Measurements from ENCODE around the gene SMARCA5.
"Not testable (repeated sequence)": the region's sequence is repeated elsewhere in the genome, so short reads cannot be mapped to it uniquely, and the experiment has no call there.

SMARCA5 gene, protein sequence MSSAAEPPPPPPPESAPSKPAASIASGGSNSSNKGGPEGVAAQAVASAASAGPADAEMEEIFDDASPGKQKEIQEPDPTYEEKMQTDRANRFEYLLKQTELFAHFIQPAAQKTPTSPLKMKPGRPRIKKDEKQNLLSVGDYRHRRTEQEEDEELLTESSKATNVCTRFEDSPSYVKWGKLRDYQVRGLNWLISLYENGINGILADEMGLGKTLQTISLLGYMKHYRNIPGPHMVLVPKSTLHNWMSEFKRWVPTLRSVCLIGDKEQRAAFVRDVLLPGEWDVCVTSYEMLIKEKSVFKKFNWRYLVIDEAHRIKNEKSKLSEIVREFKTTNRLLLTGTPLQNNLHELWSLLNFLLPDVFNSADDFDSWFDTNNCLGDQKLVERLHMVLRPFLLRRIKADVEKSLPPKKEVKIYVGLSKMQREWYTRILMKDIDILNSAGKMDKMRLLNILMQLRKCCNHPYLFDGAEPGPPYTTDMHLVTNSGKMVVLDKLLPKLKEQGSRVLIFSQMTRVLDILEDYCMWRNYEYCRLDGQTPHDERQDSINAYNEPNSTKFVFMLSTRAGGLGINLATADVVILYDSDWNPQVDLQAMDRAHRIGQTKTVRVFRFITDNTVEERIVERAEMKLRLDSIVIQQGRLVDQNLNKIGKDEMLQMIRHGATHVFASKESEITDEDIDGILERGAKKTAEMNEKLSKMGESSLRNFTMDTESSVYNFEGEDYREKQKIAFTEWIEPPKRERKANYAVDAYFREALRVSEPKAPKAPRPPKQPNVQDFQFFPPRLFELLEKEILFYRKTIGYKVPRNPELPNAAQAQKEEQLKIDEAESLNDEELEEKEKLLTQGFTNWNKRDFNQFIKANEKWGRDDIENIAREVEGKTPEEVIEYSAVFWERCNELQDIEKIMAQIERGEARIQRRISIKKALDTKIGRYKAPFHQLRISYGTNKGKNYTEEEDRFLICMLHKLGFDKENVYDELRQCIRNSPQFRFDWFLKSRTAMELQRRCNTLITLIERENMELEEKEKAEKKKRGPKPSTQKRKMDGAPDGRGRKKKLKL

DNA sequence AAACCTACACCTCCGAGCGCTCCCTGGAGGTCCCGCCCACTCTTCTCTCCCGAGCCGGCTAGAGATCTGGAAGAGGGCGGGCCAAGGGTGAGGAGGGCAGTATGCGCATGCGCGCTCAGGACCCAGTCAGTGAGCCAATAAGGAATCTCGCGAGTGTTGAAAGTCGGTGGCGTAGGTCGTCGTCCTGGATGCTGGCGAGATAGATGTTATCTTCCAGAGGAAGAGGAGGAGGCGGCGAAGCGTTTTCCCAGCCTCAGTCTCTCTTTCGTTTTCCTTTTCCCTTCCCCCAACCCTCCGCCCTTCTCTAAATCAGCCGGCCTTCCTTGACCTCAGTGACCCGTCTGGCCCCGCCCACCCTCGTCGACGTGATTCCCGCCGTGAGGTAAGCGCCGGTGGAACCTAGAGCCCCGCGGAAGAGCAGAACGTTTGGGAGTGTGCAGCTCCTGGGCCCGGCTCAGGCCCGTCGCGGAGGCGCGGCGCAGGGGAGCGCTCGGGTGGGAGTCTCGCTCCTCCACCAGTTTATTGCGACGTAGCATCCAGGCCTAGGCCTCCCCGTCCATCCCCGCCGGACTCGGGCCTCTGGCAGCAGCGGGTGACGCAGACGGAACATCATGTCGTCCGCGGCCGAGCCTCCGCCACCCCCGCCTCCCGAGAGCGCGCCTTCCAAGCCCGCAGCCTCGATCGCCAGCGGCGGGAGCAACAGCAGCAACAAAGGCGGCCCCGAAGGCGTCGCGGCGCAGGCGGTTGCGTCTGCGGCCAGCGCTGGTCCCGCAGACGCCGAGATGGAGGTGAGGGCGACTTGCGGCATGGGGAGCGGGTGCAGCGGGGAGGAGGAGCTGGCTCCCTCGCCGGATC, at the start of gene SMARCA5:
Gene SMARCA5, plus strand, starts transcription at position 389 of the 855 bp plus-strand sequence. Its CDS starts 223 bp downstream, at position 612.
- peak; percentile 99 for DNase-seq (ENCODE audit: low read depth)

DNA sequence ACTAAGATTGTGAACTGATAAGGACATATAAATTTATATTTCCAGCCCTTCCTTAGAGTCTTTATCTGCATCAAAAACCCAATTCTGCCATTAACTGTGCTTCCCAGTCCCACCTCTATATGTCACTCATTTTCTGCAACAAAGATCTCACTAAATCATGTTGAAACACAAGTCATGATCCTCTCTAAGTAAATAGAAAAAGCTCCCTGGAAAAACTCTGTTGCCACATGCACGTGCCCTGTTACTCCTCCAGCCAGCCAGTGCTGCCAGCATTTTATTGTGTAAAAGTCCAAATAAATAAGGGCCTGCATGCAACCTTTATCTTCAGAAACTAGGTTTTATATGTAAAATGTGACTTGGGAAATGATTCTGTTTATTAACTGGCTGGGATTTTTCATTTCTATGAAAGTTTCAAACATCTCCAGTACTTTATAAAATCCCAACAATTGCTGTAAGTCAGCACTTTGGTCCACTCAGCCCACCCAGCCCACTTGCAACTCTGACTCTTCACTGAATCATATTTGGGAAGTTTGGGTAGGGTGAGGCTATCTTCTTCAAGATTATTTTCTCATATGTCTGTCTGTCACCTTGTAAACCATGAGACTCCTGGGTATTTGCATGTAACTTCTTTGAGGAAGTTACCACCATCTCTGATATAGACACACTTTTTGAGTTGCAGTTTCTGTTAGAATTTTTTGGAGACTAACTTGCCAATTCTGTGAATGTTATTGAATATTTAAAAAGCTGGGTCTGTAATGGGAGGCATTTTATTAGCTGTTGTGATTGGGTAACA, 40.0 kb upstream of the SMARCA5 start:
- DNase-seq (ENCODE audit: low read depth): no peak

DNA sequence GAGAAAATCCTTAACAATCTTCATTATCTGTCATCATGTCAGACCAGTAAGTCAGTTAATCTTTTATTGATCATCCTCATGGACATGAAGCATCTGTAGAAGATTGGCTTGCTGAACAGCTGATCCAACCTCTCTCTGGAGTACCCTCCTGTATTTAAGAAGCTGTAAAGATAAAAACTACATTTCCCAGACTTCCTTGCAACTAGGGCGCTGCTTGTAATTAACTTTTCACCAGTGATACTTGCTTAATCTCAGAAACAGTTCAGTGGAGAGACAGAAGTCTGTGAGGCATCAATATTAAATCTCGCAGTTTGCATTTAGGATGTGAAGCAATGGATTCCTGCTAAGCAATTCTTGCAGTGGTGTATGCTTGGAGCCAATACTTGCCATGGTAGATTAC, 36.0 kb upstream of the SMARCA5 start:
- no peak for DNase-seq (ENCODE audit: low read depth)

DNA sequence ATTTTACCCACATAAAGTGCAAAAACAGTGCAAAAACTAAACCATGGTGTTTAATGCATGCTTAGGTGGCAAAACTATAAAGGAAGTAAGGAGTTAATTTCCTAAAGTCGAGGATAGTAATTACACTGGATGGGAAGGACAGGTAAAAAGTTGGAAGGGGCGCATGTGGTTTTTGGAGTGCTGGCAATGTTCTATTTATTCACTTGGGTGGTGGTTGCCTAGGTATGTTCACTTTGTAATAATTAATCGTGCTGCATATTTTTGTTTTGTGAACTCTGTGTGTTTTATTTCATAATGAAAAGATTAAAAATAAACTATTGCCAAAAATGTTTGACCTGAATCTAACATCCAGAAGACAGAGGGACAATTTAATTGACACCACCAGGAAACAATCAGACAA, 32.1 kb upstream of the SMARCA5 start:
- DNase-seq (ENCODE audit: low read depth): no peak

DNA sequence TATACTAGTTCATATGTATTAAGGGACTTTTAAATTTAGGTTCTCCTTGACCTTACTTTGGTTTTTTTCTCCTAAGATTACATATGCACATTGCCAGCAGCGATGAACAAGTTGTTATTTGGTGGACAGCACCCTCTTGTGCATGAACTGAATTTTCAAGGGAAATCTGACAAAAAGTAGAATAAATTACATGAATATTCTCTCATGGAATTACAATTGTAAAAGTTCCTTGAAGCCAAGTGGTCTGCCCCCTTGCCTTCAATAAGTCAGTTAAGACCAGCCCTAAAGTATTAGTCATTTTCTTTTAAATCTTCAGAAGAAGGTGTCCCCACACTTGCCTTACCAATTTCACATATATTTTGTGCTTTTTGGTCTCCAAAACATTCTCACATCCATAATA, 30.7 kb upstream of the SMARCA5 start:
- peak; percentile 57 for DNase-seq (ENCODE audit: low read depth)

DNA sequence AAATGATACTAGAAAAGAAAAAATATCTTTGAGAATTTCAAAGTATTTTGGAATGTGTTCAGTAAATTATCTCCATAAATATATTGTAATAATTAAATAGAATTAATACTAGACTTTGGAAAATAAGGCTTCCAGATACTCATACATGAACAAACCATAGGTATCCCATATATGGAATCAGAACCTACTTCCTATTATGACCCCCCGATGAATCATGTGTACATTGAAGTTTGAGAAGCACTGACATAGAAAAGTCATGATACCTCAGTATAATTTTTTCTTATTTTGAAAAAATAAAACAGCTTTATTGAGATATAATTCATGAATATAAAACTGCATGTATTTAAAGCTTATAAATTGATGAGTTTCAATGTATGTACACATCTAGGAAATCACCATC, 27.2 kb upstream of the SMARCA5 start:
- DNase-seq (ENCODE audit: low read depth): no peak

DNA sequence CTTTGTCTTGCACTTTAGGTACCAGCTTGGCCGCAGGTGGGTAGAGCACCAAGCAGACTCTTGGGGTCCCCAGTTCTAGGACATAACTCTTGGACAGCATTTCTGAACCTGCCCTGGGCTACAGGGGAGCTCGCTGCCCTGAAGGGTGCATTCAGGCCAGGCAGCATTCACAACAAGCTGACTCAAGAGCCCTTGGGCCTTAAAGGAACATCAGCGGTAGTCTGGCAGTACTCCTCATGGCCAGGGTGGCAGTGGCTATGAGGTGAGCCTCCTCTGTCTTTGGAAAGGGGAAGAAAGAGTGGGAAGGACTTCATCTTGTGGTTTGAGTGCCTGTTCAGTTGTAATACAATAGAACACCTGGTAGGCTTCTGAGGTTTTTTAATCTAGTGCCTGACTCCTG, 24.8 kb upstream of the SMARCA5 start:
- no peak for DNase-seq (ENCODE audit: low read depth)

DNA sequence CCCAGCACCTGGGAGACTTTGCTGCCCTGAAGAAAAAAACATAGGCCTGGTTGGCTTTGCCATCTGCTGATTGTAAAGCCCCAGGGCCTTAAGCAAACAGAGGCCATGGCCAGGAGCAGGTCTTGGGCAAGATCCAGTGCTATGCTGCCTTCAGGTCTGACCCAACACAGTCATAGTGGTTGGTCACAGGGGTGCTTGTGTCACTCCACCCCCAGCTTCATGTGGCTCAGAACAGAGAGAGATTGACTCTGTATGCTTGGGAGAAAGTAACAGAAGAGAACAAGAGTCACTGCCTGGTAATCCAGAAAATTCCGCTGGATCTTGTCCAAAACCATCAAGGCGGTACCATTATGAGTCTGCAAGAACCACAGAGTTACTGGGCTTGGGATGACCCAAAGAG, 24.4 kb upstream of the SMARCA5 start:
- DNase-seq (ENCODE audit: low read depth): peak; percentile 27

DNA sequence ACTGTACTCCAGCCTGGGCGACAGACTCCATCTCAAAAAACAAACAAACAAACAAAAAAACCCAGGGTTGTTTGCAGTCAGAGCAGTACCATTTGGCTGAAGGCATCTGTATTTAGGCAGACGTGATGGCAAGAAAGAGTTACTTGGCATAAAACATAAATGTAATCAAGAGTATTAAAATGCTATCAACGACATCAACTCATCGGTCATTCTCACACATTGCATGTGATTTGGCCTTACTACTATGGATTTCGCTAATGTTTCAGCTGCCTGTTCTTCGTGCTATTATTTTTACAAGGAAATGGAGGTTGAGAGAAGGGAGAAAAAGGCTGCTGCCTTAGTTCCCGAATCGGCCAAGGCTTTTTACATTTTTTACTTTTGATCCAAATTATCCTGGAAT, 15.5 kb upstream of the SMARCA5 start:
- no peak for DNase-seq (ENCODE audit: low read depth)

DNA sequence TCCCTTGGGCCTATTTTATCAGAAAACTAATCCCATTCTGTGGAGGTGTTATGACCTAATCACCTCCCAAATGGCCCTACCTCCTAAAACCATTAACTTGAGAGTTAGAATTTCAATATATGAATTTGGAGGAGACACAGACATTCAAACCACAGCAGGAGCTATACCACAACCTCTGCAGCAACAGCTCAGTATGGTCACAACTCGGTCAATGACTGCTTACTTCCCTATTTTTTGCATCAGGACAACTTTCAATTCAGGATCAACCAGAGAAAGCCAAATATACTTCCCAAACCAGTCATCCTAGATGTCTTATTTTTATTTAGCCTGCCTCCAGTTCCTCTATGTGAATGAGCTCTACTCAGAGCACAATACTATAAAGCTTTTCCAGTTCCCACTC, 11.3 kb upstream of the SMARCA5 start:
- no peak for DNase-seq (ENCODE audit: low read depth)

DNA sequence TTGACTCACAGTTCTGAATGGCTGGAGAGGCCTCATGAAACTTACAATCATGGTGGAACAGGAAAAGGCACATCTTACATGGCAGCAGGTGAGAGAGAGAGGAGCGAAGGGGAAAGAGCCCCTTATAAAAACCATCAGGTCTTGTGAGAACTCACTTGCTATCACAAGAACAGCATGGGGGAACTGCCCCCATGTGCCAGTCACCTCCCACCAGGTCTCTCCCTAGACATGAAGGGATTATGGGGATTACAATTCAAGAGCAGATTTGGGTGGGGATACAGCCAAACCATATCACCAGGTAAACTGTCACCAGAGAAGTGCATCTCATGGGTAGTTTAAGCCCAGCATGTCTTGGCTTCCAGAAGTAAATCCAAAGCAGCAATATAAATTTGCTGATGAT, 7.5 kb upstream of the SMARCA5 start:
- no peak for DNase-seq (ENCODE audit: low read depth)

DNA sequence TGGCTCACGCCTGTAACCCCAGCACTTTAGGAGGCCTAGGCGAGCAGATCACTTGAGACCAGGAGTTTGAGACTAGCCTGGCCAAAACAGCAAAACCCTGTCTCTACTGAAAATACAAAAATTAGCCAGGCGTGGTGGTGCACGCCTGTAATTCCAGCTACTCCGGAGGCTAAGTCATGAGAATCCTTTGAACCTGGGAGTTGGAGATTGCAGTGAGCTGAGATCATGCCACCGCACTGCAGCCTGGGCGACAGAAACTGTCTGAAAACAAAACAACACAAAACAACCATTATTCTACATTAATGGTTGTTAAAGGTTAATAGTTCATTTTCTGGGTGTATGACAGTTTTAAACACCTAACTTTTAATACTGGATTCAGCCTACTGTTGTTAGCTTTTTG, 1.6 kb upstream of the SMARCA5 start:
- DNase-seq (ENCODE audit: low read depth): no peak

DNA sequence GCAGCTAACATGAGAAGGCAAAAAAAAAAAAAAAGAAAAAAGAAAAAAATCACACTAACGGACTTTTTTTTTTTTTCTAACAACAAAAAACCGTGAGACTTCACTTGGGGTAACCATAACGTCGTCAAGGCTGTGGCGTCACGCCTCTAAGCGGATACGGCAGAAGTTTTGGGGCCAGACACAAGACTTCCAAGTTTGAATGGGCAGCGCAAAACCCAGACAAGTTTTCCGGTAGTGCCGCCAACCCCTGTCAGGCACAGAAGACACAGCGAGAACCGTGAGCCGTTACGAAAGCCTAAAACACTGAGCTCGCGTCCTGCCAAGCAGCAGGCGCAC, 556 bp upstream of the SMARCA5 start:
- DNase-seq (ENCODE audit: low read depth): no peak

DNA sequence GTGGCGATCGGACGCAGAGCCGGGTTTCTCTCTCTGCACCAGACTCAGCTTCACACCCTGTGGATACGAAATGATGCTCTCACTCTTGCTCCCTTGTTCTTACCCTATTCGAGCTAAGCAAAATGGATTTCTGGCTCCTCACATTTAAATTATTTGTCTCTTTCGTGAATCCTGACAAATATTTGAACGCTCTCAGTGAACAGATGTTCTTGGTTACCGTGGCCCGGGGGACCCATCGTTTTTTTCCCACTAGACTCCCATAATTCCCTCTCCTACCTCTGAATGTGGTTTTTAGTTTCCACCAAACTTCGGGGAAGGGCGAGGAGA, 630 bp downstream of the SMARCA5 start:
- DNase-seq (ENCODE audit: low read depth): no peak

DNA sequence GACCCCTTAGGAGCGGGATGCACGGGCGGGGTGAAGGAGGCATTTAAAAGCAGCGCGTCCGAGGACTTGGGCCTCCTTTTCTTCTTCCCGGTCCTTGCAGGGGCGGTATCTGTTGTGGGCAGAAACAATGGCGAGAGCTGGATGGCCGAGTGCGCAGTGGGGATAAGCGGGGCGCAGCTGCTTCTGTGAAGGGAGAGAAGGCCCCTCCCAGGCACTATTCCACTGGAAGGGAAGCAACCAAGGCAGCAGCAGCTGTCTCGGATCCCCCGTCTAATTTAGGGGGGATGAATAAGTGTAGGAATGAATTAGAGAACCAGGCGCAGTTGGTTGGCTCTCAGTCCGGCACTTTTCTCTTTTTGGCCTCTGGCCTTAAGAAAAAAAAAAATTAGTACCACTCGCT, 995 bp downstream of the SMARCA5 start:
- peak; percentile 66 for DNase-seq (ENCODE audit: low read depth)

DNA sequence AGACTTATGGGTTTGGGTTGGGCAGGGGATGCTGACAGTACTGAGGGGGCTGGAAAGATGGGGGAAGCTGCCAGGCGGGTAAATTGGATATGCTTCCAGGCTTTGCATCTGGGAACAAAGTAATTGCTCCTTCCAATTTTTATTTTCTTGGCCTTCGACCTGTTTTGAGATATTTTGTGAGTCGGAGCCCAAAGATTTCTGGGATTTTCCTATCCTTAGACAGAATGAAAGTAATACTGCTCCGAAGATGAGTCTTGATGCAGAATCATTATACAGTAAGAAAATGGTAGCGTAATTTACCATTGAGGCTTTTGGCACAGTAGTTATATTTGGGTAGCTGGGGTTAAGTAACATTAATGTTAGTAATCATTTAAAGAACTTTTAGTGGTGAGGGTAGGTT, 1.4 kb downstream of the SMARCA5 start:
- DNase-seq (ENCODE audit: low read depth): peak; percentile 4

DNA sequence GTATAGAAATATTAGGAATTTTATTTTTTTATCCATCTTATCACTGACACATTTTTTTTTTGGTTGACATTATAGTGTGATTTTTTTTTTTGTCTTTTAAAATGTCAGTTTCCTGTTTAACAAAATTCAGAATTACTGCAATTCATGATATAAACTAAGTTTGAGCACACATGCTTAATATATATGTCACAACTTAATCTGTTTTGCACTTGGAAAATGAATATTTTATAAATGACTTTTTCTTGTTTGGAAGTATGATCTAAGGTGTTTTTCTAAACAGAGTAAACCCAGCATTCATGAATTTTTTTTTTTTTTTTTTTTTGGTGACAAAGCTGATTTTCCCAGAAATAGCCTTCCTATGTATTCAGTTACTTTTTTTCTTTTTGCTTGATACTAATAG, 2.4 kb downstream of the SMARCA5 start:
- no peak for DNase-seq (ENCODE audit: low read depth)

DNA sequence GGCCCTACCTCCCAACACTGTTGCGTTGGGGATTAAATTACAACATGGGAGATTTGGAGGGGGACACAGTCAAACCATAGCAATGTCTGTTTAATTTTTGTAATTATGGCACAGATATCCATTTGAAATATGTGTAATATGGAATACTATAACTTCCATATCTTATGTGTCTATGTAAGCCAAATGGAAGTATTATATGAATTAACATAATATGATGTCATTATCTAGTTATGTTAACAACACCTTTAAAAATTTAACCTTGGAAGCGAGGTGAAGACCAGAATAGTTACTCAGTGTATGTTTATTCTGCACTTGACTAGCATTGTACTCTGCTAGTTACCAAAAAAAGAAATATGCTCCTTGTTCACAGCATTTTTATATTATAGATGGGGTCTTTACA, 4.3 kb downstream of the SMARCA5 start:
- no peak for DNase-seq (ENCODE audit: low read depth)

DNA sequence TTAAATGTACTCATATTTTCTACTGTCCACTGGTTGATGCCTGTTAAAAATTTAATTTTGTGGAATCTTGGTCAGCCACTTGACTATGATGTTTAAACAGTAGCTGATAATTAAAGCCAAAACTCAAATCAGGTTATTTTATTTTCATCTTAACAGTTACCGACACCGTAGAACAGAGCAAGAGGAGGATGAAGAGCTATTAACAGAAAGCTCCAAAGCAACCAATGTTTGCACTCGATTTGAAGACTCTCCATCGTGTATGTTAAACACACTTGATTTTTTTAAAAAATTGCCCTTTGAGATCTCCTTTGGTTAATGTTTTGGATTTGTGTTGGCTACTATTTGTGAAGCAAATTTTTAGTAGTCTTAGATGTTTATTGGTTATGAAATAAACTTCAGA, 10.7 kb downstream of the SMARCA5 start:
- no peak for DNase-seq (ENCODE audit: low read depth)

DNA sequence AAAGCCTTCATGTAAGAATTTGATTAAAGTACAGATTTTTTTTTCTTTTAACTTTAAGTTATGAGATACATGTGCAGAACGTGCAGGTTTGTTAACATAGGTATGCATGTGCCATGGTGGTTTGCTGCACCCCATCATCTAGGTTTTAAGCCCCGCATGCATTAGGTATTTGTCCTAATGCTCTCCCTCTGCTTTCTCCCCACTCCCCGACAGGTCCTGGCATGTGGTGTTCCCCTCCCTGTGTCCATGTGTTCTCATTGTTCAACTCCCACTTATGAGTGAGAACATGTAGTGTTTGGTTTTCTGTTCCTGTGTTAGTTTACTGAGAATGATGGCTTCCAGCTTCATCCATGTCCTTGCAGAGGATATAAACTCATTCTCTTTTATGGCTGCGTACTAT, 14.5 kb downstream of the SMARCA5 start:
- not testable (repeated sequence) for DNase-seq (ENCODE audit: low read depth)

DNA sequence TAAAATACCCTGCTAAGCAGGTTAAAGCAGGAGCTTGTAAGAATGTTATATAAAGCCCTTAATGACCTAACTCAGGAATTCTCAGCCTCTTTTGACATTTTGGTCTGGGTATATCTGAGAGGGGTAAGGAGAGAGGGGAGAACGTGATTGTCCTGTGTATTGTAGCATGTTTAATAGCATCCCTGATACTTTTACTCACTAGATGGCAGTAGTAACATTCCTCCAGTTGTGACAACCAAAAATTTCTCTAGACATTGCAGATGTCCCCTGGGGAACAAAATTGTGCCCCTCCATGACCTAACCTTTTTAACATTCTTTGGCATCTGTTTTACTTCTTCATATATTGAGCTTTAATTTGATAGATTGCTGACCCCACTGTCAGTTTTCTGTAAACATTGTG, 17.9 kb downstream of the SMARCA5 start:
- DNase-seq (ENCODE audit: low read depth): peak; percentile 36

Measured in EH (cell line).